GM12801 (cell line): ENCODE measurements around the gene GLIS1.

ENCODE experiments used
- TF ChIP-seq, protein P1 (sequence below): IDR thresholded peaks from one replicate; pipeline ENCODE4 v1.5.1; 2011; ENCODE audit warnings: control low read depth; ENCODE audit not compliant: insufficient read length; ENCODE audit errors: extremely low read depth

GLIS1 gene

DNA sequence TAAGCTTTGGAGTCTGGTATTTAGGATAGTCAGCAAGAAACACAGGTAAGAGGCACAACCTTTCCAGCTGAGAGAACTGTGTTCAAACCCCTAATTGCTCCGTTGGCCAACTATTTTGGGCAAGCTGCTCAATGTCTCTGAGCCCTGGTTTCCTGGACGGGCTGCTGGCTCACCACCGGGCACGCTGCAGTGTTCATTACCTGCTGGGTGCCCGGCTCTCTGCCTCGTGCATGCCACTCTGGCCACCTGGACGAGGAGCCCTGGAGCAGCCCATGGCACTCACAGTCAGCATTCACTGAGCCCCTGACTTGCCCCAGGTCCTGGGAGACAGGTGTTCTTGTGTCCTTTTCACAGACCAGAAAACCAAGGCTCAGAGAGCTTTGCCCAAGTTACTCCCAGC, 228.7 kb downstream of the GLIS1 start:
- TF ChIP-seq, protein P1, sequence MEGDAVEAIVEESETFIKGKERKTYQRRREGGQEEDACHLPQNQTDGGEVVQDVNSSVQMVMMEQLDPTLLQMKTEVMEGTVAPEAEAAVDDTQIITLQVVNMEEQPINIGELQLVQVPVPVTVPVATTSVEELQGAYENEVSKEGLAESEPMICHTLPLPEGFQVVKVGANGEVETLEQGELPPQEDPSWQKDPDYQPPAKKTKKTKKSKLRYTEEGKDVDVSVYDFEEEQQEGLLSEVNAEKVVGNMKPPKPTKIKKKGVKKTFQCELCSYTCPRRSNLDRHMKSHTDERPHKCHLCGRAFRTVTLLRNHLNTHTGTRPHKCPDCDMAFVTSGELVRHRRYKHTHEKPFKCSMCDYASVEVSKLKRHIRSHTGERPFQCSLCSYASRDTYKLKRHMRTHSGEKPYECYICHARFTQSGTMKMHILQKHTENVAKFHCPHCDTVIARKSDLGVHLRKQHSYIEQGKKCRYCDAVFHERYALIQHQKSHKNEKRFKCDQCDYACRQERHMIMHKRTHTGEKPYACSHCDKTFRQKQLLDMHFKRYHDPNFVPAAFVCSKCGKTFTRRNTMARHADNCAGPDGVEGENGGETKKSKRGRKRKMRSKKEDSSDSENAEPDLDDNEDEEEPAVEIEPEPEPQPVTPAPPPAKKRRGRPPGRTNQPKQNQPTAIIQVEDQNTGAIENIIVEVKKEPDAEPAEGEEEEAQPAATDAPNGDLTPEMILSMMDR, result no peak

- TF ChIP-seq, protein P1, result no peak
These were observed 229.2 kb downstream of the GLIS1 start for GRCh38 chr1:53509775-53510174.

- TF ChIP-seq, protein P1, result no peak
These were observed 229.8 kb downstream of the GLIS1 start for GRCh38 chr1:53508991-53509666.

DNA sequence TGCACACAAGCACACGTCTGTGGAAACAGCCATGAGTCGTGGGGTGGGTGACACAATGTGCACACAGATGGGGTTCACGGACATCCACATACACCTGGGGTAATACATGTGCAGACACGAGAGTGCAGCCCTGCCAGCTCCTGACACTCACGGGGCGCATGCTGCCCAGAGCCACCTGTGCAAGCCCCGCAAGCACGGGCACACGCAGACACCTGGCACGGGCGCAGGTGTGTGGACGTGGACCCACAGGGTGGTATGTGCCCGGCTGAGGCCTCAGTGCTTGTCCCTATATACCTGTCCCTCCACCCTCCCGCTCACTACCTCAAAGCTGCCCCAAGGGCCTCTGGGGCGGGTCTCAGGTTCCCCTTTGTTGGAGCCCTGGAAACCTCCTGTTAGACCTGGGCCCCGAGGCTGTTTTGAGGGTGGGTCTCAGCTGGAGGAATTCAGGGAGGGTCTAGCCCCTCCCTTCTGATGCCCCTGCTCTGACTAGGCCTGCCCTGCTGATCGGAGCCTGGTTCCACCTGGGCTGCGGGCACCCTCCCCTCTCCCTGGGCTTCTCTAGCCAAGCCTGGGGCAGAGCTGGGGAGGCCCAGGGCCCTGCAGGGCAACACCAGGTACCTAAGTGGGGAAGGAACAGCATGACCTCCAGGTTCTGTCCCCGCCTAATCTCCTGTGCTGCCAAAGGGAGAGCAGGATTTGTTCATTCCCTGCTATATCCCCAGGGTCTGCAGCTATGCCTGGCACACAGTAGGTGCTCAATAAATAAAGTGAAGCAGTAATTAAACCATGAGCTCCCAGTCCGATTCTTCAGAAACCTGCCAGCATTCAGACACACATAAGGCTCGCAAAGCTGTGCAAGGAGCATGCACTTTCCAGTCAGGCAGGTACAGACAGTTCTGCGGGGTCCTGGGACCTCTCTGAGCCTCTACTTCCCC, 230.6 kb downstream of the GLIS1 start:
- TF ChIP-seq, protein P1, result no peak

DNA sequence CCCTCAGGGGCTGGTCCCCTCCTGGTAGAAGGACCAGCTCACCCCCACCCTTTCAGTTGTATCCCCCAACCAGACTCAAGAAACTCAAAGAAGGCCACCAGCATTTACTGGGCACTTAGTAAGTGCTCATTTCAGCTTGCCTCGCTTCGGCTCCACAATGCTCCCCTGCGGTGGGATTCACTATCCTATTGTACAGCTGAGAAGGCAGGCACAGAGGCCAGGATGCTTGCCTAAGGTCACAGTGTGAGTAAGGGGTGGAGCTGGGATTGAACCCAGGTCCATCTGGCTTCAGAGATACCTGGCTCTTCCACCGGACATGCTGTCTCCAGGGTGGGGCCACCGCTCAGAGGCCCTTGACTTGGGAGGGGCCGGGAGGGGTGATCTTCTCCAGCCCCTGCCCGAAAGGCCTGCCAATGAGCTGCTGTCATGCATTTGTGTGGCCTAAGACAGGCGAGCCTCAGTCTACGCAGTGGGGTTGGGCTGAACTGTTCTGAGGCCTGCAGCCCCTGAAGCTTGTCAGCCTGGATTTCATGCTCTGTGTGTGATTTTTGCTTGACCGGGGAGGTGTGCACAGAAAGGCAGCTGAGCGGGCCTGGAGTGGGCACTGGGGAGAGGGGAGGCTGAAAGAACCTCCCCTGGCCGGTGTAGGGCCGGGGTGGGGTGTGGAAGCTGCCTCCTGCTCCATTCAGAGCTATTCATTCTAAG, 231.7 kb downstream of the GLIS1 start:
- TF ChIP-seq, protein P1, result no peak

- TF ChIP-seq, protein P1, result no peak
These were observed 232.5 kb downstream of the GLIS1 start for GRCh38 chr1:53506355-53507050.
